Stimulated activated CD8-positive, alpha-beta memory T cell treated with anti-CD3 and anti-CD28 coated beads, Interleukin-4, amount 100 ng/mL, for 48 hours (primary cell): ENCODE measurements around the gene FAF1.

Source experiments
- DNase-seq: peaks from one replicate; pipeline ENCODE4 v3.0.0-alpha.2; 2020

The FAF1 gene

DNA sequence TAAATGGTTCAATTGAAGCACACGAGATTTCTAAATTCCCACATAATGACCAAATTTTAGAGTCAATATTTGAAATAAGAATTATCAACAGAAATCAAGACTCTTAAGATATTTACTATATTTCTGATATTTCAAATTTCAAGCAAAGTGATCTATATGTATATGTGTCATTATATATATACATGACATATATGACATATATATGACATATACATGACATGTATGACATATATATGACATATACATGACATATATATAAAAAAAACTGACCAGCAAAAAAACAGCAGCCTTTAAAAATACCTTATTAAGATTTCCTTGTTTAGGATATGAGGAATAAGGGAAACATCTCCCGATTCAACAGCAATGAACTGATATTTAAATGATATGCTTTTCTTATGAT is 266.2 kb downstream of the FAF1 start:
- no peak for DNase-seq

DNA sequence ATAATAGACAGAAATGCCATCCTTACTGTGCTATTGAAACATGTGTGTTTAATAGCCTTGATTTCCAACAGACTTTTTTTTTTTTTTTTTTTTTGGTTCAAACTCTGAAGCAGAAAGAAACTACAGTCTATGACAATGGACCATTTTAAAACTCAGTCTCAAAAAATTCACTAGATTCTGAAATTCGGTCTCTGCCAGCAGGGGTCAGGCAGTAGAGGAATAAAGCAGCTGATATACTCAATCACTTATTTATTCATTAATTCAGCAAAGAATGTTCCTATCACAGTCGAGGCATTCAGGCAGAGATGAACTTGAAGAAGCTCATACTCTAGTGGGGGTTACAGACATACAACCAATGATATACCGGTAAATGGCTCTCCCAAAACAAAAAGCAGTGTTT is 275.9 kb downstream of the FAF1 start:
- DNase-seq = no peak

DNA sequence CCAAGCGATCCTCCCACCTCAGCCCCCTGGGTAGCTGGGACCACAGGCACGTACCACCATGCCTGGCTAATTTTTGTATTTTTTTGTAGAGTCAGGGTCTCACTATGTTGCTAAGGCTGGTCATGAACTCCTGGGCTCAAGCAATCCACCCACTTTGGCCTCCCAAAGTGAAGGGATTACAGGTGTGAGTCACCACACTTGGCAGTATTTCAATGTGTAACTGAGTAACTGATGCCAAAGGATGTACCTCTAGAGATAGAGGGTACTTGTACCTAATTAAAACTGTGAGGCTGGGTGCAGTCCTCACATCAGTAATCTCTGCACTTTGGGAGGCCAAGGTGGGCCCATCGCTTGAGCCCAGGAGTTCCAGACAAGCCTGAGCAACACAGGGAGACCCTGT is 278.1 kb downstream of the FAF1 start:
- no peak for DNase-seq

DNA sequence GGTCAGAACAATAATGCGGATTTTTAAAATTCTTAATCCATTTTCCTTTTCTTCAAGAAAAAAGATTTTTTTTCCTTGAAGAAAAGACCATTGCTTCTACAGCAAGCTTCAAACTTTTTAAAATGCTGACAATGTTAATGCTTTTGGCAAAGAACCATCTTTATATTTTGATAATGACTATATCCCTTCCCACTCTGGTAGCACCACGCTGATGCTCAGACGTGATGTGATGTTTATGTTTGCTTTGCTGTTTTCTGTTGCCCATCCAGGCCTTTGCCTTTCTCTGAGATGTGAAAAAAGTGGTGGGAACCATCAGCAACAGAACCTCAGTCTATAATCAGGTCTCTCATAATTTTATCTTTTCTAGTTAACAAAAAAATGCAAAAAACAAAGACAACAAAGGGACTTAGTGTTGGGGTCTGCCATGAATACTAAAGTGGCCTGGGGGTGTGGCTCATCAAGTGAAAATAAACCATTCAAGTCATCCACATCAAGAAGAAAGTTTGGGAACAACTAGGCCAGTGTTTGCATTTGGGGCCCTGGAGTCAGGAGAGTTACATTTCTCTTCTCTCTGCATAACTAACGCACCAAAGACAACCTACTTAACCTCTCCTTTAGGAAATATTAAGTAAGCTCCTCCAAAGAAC is 292.2 kb downstream of the FAF1 start:
- DNase-seq = no peak

DNA sequence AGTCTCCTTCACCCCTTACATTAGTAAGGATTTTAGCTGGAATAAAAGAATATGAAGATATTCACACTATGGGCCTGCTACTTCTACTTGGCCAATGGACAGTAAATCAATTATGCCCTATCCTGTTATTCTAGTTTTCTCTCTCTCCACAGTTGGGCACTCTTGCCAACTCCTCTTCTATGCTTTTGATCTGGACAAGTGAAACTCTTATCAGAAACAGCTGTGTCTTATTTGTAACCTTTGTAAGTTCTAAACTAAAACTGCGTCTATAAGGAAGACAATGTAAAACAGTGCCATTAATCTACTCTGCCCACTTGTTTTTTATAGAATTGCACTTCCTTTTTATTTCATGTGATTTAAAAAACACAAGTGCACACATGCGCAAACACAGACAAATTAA is 292.8 kb downstream of the FAF1 start:
- DNase-seq = no peak

DNA sequence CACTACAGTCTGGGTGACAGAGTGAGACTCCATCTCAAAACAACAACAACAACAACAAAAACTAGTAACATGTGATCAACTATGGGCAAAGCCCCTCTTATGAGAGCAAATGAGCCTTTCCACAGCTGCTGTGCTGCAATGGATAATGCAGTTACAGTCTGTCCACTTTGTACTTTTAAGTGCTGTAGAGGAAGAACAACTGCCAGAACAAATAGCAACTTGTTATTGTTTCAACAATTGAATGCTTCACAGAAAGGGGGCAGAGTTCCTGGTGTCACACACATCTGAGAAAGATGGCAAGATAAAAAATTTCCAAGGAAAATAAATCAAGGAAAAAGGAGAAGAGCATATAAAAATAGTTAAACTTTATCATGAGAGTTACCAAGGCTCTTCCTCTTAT is 293.2 kb downstream of the FAF1 start:
- no peak for DNase-seq

DNA sequence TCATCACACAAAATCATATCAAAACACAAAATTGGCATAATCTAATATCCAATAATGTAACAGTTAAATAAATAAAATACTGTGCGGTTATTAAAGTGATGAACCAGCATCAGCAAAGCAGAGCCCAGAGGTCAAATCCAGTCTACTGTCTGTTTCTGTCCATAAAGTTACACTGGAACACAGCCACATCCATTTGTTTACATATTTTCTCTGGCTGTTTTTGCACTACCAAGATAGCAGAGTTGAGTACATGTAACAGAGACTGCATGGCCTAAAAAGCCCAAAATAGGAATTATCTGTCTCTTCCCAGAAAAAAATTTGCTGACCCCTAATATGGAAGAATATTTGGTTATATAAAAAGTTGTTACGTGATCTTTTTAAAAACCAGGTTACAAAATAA is 294.7 kb downstream of the FAF1 start:
- DNase-seq = no peak

DNA sequence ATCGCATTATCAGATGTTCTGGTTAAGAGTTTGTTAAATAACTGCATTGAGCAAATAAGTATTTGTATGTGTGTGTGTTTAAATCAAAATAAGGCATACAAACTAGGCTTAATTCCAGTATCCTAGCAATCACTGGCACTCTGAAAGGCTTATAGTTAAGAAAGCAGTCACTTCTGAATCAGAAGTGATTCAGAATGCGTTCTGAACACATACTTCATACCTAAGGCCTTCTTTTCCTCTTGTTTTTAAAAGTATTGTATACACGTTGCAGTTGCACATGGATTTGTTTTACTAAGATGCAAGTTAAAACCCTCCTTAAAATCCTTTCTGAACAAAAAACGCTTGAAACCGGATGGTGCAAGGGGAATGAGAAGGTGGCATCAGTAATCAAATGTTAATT is 298.4 kb downstream of the FAF1 start:
- no peak for DNase-seq

DNA sequence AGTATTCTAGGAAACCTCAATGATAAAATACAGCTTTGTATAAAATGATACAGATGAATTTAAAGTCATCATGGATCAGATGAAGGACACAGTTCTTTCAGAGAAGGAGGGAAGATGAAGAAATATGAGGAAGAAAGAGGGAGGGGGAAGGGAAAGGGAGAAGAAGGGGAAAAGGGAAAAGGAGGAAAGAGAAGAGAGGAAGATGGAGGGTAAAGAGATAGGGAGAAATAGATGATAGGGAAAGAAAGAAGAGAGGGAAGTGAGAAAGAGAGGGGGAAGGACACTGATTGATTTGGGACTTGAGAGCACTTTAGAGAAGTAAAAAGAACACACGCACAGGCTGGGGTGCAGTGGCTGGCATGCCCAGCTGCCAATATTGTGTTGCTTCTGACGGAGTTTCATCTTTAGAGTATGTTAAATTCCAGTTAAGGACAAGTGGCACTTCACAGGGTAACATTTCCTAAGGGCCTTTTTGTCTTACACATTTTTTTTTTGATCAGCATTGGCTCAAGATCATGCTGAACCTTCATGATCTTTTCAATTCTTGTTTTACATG is 300.9 kb downstream of the FAF1 start:
- DNase-seq = no peak

DNA sequence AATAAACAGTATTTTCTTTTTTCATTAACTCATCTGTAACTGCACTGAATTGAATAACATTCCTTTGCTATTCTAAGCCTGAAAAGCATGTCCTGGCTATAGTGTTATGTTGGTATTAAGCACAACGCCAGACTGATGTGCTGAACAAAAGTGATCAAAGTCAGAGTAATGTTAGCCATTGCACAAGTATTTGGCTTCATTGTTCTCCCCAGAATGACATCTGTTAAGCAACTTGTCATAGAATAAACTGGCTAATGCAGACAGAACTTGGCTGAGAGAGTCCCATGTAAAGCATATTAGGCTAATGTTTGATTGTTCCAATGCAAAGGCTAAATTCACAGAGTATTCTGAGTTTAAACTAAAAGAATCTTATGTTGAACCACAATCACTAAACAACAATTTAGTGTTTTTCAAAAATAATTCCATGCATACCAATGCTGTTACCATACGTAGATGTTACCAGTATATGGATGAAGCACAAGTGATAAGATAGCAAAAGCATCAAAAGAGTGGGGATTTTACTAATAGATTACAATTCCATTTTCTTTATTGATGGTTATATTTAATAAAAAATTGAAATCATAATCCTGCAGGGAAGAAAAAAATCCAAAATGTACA is 301.5 kb downstream of the FAF1 start:
- no peak for DNase-seq

DNA sequence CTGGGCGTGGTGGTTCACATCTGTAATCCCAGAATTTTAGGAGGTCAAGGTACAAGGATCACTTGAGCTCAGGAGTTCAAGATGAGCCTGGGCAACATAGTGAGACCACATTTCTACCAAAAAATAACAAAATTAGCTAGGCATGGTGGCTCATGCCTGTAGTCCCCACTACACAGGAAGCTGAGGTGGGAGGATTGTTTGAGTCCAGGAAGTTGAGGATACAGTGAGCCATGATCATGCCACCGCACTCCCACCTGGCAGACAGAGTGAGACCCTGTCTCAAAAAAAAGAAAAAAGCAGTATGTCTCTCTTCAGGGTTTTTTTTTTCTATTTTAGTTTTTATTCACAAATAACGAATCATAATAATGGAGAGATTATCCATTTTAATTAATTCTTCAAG is 303.1 kb downstream of the FAF1 start:
- DNase-seq = no peak

DNA sequence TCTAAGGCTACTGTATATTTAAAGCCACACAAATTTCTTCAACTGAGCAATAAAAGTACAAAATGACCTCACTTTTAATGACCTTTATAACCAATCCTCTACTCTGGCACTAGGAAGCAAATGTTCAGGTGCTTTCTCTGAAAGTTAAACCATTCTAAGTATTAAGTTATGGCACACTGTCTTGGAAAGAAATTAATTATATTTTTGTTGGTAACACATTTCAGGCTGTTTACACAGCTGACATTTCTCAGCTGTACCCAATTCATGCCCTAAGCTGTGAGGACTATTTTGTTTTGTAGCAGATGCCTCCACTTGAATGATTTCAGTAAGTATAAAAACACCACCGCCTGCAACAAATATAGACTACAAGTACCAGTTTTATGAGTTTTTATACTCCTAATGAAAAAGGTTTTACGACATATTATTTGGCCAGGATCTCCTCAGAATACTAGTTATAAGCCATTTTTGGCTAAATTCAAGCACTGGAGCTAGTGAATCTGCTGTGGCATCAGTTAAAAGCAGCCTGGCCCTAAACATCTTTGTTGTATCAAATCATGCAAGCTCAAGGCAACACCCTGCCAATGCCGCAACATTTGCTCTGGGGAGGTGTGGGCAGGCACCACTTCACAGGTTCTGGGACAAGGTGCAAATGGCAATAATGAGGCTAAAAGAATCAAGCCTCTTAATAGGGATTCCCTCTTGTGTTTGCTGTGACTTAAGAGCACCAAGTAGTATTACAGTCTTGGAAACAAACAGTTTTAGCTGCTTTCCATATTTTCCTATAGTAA is 308.4 kb downstream of the FAF1 start:
- DNase-seq = no peak

DNA sequence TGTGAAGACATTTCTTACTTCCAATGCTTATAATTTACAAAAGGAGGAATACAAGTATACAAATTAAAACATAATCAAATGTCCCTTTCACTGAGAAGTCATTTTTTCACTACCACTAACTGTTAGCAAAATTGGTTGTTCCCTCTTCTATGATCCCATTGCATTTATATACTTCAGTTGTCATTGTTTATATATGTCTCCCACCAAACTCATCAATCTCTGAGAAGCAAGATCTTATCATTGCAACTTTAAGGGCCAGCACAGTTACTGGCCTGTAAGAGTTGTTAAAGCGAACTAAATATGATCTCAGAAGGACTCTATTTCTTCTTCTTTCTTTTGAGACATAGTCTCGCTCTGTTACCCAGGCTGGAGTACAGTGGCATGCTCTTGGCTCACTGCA is 313.5 kb downstream of the FAF1 start:
- DNase-seq = no peak

DNA sequence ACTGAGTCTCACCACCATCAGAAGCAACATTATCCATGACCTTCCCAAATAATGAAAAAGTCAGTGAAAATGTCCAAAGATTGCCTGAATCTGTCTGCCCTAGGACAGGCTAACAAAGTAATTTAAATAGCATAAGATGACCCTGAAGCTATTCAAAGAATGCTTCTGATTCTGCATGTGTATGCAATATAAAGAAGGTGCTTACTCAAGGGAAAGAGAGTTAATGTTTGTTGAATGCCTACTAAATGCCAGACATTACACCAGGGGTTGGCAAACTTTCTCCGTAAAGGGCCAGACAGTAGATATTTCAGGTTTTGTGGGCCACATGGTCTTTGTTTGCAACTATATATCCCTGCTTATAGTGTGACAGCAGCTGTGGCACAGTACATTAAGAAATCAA is 314.9 kb downstream of the FAF1 start:
- DNase-seq = no peak

DNA sequence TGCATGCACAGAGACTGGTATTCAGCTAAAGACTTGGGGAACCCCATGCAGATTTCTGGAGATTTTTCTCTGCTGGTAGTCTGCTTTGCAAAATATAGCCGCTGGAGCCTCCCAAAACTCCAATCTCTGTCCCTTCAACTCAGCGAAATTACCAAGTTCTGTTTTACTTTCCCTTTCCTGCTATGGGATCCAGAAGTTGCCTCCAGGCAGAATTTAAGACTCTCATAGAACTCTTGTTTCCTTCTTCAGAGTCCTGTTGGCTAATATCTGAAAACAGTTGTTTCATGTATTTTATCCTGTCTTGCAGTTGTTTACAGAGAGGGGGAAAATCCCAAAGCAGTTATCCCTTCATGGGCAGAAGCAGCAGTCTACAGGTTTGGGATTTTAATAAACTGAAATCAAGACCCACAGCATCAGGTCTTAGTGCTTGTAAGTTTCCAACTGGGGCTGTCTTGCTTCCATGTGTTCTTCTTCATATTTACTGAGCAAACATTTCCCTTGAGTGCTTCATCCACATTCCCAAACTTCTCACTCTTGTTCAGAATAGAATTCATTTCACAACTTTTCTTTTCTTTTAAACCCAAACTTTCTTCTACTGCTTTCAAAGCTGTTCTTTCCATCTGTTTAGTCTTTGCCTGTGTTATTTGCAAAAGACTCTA is 315.5 kb downstream of the FAF1 start:
- no peak for DNase-seq

DNA sequence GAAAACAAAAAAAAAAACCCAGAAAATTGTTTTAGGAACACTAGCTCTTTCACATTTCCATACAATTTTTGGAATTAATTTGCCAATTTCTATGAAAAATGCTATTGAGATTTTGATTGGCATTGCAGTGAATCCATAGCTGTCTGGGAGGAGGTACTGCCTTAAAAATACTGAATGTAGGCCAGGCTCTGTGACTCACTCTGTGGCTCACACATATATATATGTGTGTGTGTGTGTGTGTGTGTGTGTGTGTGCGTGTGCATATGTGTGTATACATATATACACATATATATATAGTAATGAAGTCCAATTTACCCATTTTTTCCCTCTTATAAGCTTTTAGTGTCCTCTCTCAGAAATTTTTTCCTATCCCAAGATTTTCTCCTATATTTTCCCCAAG is 322.6 kb downstream of the FAF1 start:
- no peak for DNase-seq

DNA sequence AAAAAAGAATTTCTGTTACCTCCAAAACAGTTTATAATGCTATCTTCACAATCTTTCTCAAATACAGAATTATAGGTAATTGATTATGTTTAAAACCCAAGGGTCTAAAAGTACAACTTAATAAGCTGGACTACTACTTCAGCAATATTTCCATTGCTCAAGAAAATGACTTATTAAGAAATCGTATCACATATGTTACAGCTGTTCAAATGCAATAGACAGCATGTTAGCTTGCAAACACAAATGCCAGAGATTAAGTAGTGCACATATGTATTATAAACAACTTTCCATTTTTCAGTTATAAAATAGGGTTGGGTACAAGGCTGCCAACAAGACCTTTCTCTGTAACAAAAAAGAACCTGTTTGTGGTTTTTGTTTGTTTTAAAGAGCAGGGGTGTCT is 325.8 kb downstream of the FAF1 start:
- no peak for DNase-seq

DNA sequence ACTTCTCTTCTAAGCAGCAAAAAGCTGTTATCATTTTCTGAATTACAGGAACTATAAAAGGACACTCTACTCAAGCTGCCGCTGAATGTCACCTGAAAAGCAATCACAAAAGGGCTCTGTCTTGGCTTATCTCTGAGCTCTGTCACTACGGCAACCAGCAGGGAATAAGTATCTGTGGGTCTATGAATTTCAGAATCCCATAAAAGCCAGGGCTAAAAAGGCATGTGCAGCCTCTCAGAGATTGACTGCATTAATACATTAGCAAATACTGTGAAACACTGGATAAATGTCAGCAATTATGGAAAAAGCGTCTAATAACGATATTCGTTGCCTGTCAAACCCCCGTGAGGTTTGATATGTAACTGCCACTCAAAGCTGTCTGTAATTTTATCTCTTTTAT is 326.6 kb downstream of the FAF1 start:
- no peak for DNase-seq

DNA sequence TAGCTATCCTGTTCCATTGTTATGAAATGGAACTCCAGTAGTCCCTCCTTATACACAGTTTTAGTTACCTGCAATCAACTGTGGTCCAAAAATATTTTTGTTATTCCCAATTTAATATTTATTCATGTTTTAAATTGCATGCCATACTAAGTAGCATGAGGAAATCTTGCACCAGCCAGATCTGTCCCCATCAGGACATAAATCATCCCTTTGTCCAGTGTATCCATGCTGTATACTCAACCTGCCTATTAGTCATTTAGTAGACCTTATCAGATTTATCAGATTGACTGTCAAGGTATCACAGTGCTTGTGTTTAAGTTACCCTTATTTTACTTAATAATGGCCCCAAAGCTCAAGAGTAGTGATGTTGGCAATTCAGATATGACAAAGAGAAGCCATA is 328.9 kb downstream of the FAF1 start:
- no peak for DNase-seq

DNA sequence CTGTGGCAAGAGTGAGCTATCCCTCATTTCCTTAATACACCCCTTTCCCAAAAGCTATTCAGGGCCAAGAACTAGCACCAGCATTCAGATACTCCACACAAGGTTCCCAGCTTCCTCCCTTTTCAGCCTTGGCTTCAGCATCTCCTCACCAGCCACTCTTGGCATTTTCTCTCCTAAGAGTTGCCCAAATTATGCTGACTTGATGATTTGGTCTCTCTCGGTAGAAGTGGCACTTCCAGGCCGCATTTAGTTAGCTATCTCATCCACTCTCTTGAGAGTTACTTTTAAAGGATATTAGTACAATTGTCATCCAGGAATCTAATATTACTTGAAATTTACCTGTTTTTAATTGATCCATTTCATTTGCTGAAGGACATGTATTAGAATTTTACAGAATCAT is 337.8 kb downstream of the FAF1 start:
- DNase-seq = no peak

DNA sequence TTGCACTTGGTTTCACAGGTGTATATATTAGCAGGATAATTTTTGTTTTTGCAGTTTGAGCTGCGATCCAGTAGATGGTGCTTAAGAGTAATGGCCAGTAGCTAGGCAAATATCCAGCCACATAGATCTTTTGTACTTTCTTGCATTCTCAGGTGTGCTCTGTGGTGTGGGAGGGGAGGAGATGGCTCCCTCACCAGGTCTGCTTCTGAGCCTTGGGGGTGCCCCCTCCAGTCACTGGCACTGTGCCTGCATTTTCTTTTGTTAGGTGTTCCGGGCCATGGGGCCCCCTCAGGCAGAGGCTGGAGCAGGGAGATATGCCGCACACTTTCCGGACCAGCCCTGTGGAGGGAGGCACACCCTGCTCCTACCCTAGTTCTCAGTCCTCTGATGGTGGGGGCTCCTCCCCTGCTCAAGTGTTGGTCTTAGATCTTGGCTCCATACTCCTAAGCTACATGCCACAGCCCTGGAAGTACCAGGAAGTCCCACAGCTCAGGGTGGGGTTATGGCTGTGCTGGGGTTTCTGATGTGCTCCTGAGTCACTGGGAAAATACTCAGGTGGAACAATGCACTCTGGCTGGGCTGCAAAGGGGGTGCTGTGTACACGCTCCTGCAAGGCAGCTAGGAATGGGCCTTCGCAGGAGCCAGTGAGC is 339.3 kb downstream of the FAF1 start:
- no peak for DNase-seq

DNA sequence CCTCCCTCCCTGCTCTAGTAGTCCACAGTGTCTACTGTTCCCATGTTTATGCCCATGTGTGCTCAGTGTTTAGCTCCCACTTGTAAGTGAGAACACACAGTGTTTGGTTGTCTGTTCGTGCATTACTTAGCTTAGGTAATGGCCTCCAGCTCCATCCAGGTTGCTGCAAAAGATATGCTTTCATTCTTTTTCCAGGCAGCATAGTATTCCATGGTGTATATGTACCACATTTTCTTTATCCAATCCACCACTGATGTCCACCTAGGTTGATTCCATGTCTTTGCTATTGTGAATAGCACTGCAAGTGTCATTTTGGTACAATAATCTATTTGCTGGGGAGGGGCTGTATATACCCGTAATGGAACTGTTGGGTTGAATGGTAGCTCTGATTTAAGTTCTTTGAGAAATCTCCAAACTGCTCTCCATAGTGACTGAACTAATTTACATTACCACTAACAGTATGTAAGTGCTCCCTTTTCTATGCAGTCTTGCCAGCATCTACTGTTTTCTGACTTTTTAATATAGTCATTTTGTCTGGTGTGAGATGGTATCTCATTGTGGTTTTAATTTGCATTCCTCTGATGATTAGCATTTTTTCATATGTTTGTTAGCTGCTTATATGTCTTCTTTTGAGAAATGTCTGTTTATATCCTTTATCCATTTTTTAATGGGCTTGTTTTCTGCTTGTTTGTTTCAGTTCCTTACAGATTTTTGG is 344.9 kb downstream of the FAF1 start:
- DNase-seq = no peak
